RWPE2 (cell line): ENCODE data around the gene TMEM273.

ENCODE experiments used
- ATAC-seq: fragments of 200-7000 bp; cut with Tn5 transposase; 3 replicates; pipeline ENCODE4 v1.9.1; 2021; ENCODE audit warnings: low read depth
- DNase-seq: peaks from one replicate; pipeline ENCODE4 v3.0.0-alpha.2; 2020; ENCODE audit warnings: low spot score
- H3K27ac ChIP-seq: fragments of 450-650 bp; 2 replicates; pipeline ENCODE4 v1.5.1; 2017; ENCODE audit warnings: mild to moderate bottlenecking; ENCODE audit not compliant: poor library complexity, severe bottlenecking
- H3K27me3 ChIP-seq: fragments of 250-450 bp; sonication (Bioruptor Pico); 2 replicates; pipeline ENCODE4 v1.5.1; 2021; ENCODE audit warnings: mild to moderate bottlenecking, moderate library complexity; ENCODE audit not compliant: insufficient read depth, poor library complexity, severe bottlenecking
- H3K36me3 ChIP-seq: fragments of 250-450 bp; sonication (Bioruptor Pico); 2 replicates; pipeline ENCODE4 v1.5.1; 2020; ENCODE audit warnings: low read depth, mild to moderate bottlenecking, moderate library complexity
- H3K4me1 ChIP-seq: fragments of 250-450 bp; sonication (Bioruptor Pico); 2 replicates; pipeline ENCODE4 v1.5.1; 2021; ENCODE audit warnings: mild to moderate bottlenecking, moderate library complexity; ENCODE audit not compliant: insufficient read depth, poor library complexity, severe bottlenecking
- H3K4me3 ChIP-seq: fragments of 250-450 bp; sonication (Bioruptor Pico); 2 replicates; pipeline ENCODE4 v1.5.1; 2021; ENCODE audit warnings: mild to moderate bottlenecking, moderate library complexity; ENCODE audit not compliant: severe bottlenecking
- H3K9me3 ChIP-seq: fragments of 250-450 bp; sonication (Bioruptor Pico); 2 replicates; pipeline ENCODE4 v1.5.1; 2021; ENCODE audit warnings: mild to moderate bottlenecking, moderate library complexity; ENCODE audit not compliant: severe bottlenecking
- TF ChIP-seq, protein P1 (sequence below): fragments of 450-650 bp; IDR thresholded peaks from one replicate; pipeline ENCODE4 v1.5.1; 2017; ENCODE audit warnings: mild to moderate bottlenecking, moderate library complexity; ENCODE audit not compliant: poor library complexity, severe bottlenecking

Gene TMEM273

DNA sequence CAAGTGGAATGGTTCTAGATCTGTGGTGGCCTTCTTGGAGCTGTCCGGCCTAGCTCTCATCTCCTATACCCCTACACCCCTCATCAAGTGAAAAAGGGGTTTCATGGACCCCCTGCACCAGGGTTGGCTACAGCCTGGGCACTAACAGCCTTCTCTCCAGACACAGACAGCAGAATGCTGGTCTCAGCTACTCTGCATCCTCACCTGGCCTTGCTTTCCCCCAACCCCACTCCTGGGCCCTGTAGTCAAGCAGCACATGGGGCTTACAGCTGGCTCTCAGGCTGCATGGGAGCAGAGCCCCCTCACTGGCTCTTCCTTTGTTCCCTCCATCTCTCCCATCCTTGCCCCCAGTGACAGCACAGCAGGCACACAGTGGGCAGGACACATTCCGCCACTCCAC is 20.8 kb upstream of the TMEM273 start:
- no peaks in the 10 kb centered on the region for H3K27me3 ChIP-seq

GRCh38 chr10:49207936-49208487 is 19.8 kb upstream of the TMEM273 start:
- Histone ChIP-seq H3K27ac (no peak overlapping the region), H3K27me3 (no peaks in the 10 kb centered on the region), H3K4me1 (no peaks in the 10 kb centered on the region), H3K4me3 (no peak overlapping the region), H3K9me3 (no peaks in the 10 kb centered on the region), H3K36me3 (no peaks in the 10 kb centered on the region)
- ATAC-seq (no peak), DNase-seq (no peak)
- TF ChIP-seq, protein P1, sequence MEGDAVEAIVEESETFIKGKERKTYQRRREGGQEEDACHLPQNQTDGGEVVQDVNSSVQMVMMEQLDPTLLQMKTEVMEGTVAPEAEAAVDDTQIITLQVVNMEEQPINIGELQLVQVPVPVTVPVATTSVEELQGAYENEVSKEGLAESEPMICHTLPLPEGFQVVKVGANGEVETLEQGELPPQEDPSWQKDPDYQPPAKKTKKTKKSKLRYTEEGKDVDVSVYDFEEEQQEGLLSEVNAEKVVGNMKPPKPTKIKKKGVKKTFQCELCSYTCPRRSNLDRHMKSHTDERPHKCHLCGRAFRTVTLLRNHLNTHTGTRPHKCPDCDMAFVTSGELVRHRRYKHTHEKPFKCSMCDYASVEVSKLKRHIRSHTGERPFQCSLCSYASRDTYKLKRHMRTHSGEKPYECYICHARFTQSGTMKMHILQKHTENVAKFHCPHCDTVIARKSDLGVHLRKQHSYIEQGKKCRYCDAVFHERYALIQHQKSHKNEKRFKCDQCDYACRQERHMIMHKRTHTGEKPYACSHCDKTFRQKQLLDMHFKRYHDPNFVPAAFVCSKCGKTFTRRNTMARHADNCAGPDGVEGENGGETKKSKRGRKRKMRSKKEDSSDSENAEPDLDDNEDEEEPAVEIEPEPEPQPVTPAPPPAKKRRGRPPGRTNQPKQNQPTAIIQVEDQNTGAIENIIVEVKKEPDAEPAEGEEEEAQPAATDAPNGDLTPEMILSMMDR = no peak

More for the DNA sequence above, 20.8 kb upstream of the TMEM273 start:
- Histone ChIP-seq H3K9me3 (no peaks in the 10 kb centered on the region), H3K36me3 (no peaks in the 10 kb centered on the region), H3K27ac (no peak overlapping the region), H3K4me3 (no peak overlapping the region), H3K4me1 (no peaks in the 10 kb centered on the region)
- TF ChIP-seq, protein P1 = no peak
- ATAC-seq (no peak), DNase-seq (no peak)

DNA sequence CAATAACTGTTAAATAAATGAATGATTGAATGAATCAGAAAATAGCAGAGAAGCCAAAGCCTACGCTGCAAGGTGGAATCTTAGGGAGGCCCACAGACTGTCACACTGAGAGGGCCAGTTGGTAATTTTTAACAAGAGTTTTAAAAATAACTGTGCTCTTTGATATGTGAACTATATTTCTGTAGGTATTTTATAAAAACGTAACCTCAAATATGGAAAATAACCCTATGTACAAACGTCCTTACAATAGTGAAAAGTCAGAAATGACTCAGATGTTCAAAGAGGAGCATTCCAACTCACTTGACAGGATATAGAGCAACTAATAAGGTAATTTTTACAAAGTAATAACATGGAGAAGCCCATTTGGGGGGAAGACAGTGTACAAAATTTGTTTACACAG is 18.9 kb upstream of the TMEM273 start:
- H3K27me3 ChIP-seq = peaks cover 4% of the 10 kb centered on the region
- ATAC-seq = no peak
- TF ChIP-seq, protein P1 = no peak

GRCh38 chr10:49205206-49205605 is 17.0 kb upstream of the TMEM273 start:
- TF ChIP-seq, protein P1 = no peak

More for the DNA sequence above, 18.9 kb upstream of the TMEM273 start:
- no peak overlapping the region for H3K4me3 ChIP-seq
- H3K9me3 ChIP-seq = no peaks in the 10 kb centered on the region
- H3K27ac ChIP-seq = no peak overlapping the region
- no peaks in the 10 kb centered on the region for H3K36me3 ChIP-seq
- no peak for DNase-seq
- no peaks in the 10 kb centered on the region for H3K4me1 ChIP-seq

GRCh38 chr10:49204119-49204518 is 15.9 kb upstream of the TMEM273 start:
- Histone ChIP-seq H3K4me3 (no peak overlapping the region), H3K4me1 (no peaks in the 10 kb centered on the region), H3K27me3 (peaks cover 6% of the 10 kb centered on the region), H3K36me3 (no peaks in the 10 kb centered on the region), H3K27ac (no peak overlapping the region), H3K9me3 (no peaks in the 10 kb centered on the region)
- DNase-seq = no peak
- ATAC-seq = no peak
- TF ChIP-seq, protein P1 = no peak

More at GRCh38 chr10:49205206-49205605, 17.0 kb upstream of the TMEM273 start:
- DNase-seq (no peak), ATAC-seq (no peak)
- no peaks in the 10 kb centered on the region for H3K9me3 ChIP-seq
- peaks cover 6% of the 10 kb centered on the region for H3K27me3 ChIP-seq
- H3K4me3 ChIP-seq = no peak overlapping the region
- no peak overlapping the region for H3K27ac ChIP-seq
- no peaks in the 10 kb centered on the region for H3K36me3 ChIP-seq
- H3K4me1 ChIP-seq = no peaks in the 10 kb centered on the region
